Skeletal muscle cell (primary cell): ENCODE results near the gene GCN1.

Source experiments
- DNase-seq: peaks from one replicate; pipeline ENCODE4 v3.0.0-alpha.2; 2010; ENCODE audit warnings: low read depth
- H3K4me3 ChIP-seq: 2 replicates; pipeline ENCODE4 v1.5.1; 2011; ENCODE audit warnings: low read depth, mild to moderate bottlenecking, control low read depth, low read length, moderate library complexity

The GCN1 gene

DNA sequence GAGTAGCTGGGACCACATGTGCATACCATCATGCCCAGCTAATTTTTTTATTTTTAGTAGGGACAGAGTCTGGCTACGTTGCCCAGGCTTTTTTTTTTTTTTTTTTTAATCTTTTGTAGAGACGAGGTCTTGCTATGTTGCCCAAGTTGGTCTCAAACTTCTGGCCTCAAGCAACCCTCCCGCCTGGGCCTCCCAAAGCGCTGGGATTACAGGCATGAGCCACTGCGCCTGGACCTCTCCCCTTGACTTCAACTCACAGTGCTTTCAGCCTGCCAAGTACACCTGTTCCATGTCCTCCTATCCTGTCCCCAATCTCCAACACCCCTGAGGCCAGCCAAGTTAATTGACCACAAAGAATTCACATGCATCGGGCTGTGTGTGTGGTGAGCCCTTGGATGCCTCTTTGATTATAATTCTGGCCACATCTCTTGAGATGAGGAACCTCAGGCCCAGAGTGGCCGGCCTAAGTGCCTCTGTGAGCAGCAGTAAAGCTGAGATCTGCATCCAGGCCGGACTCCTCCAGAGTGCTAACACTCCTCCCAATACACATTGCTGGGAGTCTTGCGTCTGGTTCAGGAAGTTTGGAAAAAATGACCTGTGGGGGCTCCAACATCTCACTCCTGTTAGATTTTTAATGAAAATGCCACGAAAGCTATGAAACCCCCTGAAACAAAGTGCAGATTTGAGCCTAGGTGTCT lies 84.8 kb downstream of the GCN1 start:
- no peak overlapping the region for H3K4me3 ChIP-seq
- no peak for DNase-seq

DNA sequence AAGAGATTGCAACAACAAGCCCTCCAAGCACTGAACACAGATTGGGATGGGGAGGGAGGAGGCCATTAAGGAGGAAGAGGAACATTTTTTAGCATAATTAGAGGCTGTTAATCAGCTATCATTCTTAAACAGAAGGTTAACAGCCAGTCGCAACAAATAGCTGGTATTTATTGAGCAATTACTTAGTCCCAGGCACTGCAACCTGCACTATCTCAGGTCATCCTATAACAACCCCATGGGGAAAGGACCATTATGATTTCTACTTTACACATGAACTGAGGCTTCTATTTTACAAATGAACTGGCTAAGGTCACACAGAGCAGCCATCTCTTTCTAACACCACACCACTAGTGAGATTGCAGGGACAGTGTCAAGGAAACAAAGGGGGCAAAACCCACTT lies 88.4 kb downstream of the GCN1 start:
- no peak for DNase-seq
- no peak overlapping the region for H3K4me3 ChIP-seq

DNA sequence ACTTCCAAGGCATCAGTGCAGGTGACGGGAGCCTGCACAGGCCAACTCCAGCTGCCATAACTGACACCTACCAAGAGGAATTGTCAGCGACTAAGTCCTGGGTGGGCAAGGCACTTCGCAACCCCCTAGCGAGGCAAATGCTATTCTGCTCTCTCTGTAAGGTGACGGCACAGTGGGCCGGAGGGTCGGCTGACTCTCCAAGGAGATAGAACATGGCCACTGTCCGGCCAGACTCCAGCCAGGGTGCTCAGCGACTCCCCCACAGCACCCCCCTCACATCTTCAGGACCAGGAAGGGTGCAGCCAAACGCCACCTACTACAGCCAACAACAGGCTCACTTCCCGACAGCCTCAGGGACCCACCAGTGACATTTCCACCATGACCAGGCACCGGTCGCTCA lies 91.1 kb downstream of the GCN1 start:
- no peak overlapping the region for H3K4me3 ChIP-seq
- no peak for DNase-seq

DNA sequence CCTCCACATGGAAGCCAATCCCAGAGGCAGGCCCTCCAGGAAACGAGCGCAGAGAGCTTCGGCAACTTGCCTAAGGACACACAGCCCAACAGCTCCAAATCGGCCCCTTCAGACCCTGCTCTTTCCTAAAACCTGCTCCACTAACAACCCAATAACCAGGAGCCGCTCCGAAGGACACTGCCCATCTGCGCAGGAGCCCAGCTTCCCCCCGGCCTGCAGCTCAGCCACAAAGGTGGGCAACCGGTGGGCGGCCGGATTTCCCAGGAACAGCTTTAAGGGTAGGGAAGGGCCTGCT lies 91.5 kb downstream of the GCN1 start:
- no peak overlapping the region for H3K4me3 ChIP-seq
- DNase-seq: no peak

DNA sequence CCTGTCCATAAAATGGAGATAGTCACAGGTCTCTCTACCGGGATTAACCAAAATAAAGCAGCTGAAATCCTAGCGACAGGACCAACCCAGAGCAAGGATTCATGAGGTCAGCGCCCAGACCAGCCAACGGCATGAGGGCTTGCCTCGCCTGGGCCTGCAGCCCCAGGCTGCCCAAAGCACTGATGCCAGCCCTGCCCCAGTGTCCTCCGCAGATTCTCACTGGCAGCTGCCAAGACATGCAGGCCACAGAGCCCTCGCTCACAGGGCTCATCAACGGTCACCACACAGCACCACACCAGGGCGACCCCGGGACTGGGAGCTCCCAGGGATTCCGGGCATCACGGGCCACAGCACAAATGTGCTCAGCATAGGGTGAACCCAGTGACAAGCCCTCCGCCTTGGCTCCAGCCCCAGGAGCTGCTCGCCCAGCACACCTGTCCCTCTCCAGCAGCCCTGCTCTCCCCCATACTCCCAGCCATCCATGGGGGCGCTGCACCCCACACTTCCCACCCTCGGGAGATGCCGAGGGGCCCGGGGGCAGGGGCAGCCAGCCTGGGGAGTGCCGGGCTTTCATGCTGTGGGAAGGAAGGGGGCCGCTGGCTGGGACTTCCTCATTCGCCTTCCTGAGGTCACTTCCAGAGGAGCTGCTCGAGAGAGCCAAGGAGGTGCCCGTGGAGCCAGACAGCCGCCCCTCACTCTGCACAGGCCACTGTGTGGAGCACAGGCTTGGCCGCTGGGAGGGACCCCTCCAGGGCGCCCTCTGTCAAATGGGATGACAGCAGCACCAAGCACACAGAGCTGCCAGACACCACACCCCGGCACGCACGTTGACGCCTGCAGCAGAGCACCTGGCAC lies 92.1 kb downstream of the GCN1 start:
- H3K4me3 ChIP-seq: no peak overlapping the region
- DNase-seq: no peak

DNA sequence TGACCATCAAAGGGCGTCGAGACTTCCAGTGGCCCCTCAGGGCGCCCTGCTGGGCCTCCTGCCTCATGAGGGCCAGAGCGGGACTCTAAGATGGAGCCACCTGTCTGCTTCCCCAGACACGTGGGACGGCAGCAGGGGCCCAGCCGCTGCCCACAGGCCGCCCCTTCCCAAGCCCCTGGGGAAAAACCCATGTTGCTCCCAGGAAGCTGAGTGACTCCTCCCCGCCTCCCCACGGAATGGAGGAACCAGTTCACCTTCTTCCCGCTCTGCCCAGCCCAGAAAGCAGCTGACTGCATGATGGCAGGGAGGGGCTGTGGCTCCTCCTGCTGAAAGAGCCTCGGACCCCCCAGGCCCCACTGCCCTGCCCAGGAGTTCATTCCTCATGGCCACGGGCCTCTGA lies 92.9 kb downstream of the GCN1 start:
- H3K4me3 ChIP-seq: no peak overlapping the region

DNA sequence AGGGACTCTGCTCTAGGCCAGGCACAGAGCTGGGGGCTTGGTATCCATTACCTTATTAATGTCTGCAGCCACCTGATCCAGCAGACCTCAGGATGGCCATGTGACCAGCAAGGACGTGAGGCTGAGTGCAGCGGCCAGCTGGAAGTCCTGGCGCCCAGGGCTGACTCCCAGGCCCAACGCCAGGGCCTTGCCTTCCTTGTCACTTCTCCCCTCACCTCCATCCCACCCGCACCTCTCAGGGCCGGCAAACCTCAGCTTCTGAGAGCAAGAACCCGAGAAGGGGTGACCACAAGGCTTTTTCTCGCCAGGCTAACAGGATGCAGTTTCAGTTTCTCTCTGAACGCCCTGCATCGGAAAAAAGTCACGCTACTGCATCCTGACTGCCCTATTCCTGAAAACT lies 93.3 kb downstream of the GCN1 start:
- no peak for DNase-seq
- H3K4me3 ChIP-seq: no peak overlapping the region

More for the DNA sequence above, 92.9 kb downstream of the GCN1 start:
- DNase-seq: no peak

DNA sequence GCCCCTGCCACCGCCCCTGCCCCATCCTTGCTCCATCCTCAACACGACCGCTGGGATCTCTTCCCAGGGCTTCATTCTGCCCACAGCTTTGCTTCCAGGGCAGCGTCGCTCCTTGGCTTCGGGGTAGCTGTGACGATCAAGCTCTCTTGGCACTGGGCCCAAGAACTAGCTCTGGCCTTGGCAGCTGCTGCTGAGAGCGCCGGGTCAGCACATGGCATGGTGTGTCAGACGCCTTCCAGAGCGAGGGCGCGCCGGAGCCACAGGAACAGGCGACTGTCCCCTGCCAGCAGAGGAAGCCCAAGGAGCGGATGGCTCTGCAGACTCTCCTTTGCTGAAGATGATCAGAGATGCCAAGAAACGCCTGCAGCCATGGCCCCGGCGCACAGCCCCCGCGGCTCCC lies 93.9 kb downstream of the GCN1 start:
- no peak overlapping the region for H3K4me3 ChIP-seq
- DNase-seq: no peak

DNA sequence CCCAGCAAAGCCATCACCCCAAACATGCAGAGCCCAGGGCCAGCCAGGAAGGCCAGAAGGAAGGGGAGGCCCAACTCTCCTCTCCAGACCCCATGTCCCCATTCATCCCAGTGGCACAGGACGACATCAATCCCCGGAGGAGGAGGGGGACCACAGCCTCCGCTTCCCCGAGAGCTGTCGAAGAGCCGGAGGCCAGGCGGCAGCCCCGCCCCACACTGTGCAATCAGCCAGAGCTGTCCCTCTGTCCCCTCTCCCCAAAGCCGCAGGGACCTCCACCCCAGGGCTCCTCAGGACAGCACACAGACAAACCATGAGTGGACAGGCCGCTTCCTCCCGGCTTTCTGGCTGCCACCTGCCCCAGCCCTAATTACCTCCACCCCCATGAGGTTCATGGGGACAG lies 94.8 kb downstream of the GCN1 start:
- no peak overlapping the region for H3K4me3 ChIP-seq
- no peak for DNase-seq

DNA sequence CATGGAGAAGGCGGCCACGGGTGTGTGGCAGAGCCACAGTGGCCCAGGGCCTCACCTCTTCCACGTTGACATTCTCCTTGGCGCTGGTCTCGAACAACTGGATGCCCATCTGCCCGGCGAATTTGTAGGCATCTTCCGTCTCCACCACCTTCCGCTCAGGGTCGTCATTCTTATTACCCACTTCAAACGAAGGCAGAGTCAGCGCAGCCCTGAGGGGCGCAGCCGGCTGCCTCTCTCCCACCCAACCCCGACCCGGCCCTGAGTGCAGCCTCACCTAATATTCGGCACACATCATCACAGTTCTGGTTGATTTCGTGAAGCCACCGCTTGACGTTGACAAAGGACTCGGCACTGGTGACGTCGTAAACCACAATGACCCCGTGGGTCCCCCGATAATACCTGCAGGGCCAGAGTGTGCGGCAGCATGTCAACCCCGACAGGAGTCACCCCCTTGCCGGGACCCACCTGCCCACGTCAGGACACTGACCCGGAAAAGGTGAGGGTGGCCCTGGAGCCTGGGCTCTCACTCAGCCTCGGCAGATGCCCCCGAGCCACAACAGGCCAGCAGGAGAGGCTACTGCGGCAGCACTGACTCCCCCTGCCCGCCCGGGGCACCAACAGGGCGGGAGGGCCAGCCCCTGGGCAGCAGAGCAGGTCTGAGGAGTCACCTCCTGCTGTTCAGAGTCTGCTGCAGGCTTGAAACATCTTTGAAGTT lies 95.6 kb downstream of the GCN1 start:
- no peak for DNase-seq
- H3K4me3 ChIP-seq: no peak overlapping the region

DNA sequence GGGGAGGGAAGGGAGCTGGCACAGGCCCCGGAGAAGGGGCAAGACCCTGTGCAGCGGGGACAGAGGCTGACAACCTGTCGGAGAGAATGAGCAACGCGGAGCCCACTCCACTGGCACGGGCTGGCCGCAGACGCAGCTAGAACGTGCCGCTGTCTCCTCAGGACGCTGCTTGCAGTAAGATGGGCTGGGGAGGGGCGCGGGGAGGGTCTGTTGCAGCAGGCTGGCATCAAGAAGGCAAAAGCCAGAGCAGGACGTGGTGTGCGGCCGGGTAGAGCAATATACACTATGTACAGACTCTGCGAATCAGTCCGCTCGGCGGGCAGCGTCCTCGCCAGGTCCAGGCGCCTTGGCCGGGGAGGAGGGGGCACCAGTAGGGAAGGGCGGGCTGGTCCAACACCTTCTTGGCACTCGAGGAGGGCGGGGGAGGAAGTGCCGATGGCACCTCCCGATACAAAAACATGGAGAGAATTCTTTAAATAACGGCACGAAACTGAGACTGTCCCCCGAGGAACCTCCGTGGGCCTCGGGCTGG lies 97.8 kb downstream of the GCN1 start:
- DNase-seq: no peak
- no peak overlapping the region for H3K4me3 ChIP-seq

DNA sequence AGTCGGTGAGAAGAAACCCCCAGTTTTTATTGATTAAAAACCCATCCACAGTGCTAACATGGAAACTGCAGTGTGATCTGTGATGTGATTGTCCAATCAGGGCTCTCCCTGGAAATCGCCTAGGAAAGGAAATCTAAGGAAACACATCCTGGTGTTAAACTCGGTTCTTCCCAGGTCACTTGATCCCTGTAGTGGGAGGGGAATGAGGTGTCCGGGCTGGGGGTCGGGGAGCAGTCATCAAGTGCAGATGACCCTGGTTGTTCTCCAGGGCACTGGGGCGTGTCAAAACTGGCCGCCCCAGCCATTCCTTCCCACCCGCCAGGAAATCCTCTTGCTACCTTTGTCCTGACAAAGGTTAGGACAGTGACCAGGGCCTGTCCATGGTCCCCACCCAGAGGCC lies 98.8 kb downstream of the GCN1 start:
- DNase-seq: no peak
- no peak overlapping the region for H3K4me3 ChIP-seq

DNA sequence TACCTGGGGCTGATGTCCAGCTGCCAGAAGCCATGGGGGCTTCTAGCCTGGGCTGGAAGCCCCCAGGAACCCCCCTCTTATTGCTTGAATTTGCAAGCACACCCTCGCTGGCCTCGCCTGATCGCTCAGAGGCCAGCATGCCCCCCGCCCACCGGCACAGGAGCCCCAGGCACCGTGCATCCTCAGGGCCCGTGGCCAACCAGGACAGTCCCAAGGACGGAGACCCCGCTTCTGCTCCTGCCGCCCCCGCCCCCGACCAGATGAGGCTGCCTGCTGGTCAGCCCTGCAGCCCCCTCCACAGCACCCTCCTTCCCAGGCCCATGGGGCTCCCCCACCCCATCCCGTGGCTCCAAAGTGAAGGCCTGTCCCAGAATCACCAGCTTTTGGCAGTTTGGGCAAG lies 99.2 kb downstream of the GCN1 start:
- no peak overlapping the region for H3K4me3 ChIP-seq
- DNase-seq: no peak

DNA sequence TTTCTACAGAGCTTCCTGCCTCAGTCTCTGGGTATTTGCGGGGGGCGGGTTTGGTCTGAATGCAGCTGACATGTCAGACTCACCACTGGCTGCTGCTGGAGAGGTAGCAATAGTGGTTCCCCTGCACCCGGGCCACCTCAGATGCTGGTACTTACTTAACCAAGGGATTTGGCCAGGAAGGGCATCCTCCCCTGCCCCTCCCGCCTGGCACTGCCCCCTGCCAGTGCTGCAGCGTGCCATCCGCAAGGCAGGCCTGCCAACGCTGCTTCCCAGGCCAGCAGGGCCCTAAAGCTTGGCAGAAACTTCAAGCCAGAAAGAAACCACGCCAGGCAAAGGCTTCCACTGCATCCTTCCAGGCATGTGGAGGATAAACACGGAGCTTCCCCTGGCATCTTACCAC lies 100.0 kb downstream of the GCN1 start:
- DNase-seq: no peak
- no peak overlapping the region for H3K4me3 ChIP-seq

DNA sequence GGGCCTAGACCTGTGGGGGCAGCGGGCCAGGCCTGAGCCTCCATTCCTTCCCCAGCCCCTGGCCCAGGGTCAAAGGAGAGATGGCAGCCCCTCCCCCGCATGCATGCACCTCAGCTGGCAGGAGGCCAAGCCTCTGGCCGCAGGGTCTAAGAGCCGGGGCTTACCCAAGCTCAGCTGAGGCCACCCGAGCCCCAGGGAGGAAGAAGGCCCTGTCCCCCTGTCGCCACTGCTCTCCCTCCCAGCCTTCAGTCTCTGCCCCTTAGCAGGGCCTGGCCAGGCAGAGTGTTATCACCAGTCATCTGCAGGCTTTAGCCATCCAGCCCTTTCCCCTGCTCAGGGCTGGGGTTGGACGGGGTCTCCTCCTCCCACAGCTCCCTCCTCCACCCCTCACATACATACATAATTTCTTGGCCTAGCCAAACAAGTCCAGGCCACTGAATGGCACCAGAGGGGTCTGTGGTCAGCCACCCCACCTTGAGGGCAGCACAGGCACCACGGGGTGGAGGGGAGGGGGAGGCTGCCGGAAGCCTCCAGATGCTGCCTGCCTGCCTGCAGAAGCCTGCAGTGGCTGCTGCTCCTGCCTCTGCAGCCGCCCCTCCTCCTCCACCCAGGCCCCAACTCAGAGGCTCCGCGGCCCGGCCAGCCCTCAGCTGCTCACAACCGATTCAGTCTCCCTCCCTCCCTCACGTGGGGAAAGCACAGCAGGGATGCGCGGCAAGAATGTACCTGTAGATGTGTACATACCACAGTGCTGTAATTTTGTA lies 100.7 kb downstream of the GCN1 start:
- DNase-seq: no peak
- no peak overlapping the region for H3K4me3 ChIP-seq

DNA sequence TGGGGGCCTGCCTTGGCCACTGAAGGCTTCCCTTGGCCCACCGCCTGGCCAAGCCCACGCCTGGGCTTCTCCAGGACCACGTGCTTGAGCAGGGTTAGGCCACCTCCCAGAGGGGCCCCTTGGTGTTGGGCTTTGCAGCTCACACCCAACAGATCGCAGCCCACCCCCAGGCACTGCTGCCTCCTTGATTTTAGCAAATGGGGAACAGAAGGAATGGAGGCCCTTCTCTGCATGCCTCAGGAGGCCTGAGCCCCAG lies 101.3 kb downstream of the GCN1 start:
- no peak for DNase-seq
- H3K4me3 ChIP-seq: no peak overlapping the region

DNA sequence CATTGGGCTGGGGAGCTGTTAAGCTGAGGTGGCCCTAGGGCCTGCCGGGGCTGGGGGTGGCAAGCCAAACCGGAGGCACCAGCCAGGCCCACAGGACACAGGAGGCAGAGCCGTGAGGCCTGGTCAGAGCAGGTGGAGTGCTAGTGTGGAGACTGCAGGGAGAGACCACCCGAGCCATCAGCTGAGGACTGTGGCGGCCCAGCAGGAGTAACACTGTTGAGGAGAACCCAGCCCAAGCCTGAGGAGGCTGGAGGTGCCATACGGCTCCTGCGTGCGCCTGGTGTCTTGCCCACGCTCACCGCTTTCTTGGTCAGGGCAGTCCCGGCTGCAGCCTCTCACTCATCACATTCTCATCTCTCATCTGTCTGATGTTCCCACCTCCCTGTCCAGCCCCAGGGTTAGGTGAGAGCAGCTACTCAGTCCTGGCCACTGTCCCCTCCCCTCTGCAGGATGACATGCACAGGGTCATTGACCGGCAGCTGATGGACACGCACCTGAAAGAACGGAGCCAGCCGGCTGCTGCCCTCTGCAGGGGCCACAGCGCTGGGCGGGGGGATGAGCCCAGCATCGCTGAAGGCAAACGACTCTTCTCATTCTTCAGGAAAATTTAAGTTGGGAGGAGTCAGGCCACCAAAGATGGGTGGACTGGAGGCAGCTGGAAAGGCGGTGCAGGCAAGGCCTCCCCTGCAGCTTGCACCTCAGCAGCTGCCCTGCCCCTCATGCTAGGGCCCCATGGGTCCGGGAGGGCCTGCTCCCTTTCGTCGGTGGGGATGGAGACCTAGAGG lies 101.8 kb downstream of the GCN1 start:
- DNase-seq: no peak
- no peak overlapping the region for H3K4me3 ChIP-seq

DNA sequence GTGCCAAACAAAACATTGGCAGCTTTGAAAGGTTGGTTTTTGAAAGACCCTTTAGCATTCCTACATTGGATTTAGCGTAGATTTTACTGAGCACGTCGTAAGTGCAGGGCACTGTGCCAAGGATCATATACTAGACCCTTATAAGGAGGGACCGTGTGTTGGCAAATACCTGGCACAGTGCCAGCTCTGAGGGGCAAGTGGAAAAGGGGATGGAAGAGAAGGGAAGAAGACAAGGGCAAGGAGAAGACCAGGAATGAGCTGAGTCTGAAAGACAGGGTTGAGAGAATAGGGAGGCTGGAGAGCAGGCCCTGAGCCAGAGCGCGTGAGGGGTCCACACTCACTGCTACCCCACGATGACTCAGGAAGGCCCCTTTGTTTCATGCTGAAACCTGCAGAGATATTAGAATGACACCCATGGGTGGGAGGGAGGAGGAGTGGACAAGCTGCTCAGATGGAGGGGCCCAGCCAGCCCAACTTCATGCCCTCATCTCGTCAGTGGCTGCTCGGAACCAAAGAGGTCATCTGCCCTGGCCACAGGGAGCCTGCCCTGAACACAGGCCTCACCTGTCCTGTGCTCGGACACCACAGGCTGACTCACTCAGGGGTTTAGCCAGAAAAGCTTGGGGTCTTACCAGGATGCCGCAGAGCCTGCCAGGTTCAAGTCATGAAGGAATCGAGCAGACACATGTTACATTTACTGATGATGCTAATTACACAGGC lies 103.0 kb downstream of the GCN1 start:
- no peak overlapping the region for H3K4me3 ChIP-seq
- DNase-seq: no peak
